AG04449 (cell line): ENCODE measurements around the gene RAB27B.

Source experiments
- CTCF ChIA-PET: fragments of 350-600 bp; formaldehyde crosslinking; extraction: SDS; loops from one replicate; lab custom pipeline; 2021; ENCODE audit warnings: antibody characterized with exemption; lab: Yijun Ruan, JAX
- POLR2A ChIA-PET: fragments of 400-600, 350-600 bp; formaldehyde crosslinking; extraction: SDS; loops from one replicate; lab custom pipeline; 2020; ENCODE audit warnings: antibody characterized with exemption, inconsistent platforms; lab: Yijun Ruan, JAX
- DNase-seq: peaks from one replicate; pipeline ENCODE4 v3.0.0-alpha.2; 2010; ENCODE audit warnings: low read depth, low spot score
- H3K4me3 ChIP-seq: 2 replicates; pipeline ENCODE4 v1.5.1; 2011; ENCODE audit warnings: low read depth, mild to moderate bottlenecking, control low read depth, low read length
- CTCF ChIP-seq: IDR thresholded peaks from one replicate; pipeline ENCODE4 v1.5.1; 2011; ENCODE audit warnings: mild to moderate bottlenecking, moderate library complexity, low read length, control low read depth, inconsistent platforms; ENCODE audit not compliant: insufficient read depth; ENCODE audit errors: missing control alignments

The RAB27B gene

GRCh38 chr18:54828281-54828881 is at the start of gene RAB27B:
Gene RAB27B, plus strand, starts transcription at chr18:54828477. Its CDS starts 49,109 bp downstream, at chr18:54877586.
- CTCF ChIA-PET: no interaction called here
- peak within 1 kb of the TSS; percentile 66 for H3K4me3 ChIP-seq
- POLR2A ChIA-PET: no interaction called here
- TF ChIP-seq CTCF: no peak
- no peak for DNase-seq

- ChIA-PET CTCF (no interaction called here), POLR2A (no interaction called here)
- DNase-seq: no peak
- no peak for TF ChIP-seq CTCF
- H3K4me3 ChIP-seq: no peak overlapping the region
Observed at GRCh38 chr18:54780285-54780861, 47.9 kb upstream of the RAB27B start.

- DNase-seq: no peak
- TF ChIP-seq CTCF: no peak
- H3K4me3 ChIP-seq: no peak overlapping the region
- POLR2A ChIA-PET: no interaction called here
- CTCF ChIA-PET: no interaction called here
Observed at GRCh38 chr18:54780970-54781369, 47.3 kb upstream of the RAB27B start.

- DNase-seq: no peak
- ChIA-PET CTCF (no interaction called here), POLR2A (no interaction called here)
- H3K4me3 ChIP-seq: no peak overlapping the region
- TF ChIP-seq CTCF: no peak
Observed at GRCh38 chr18:54783139-54783538, 45.1 kb upstream of the RAB27B start.

- H3K4me3 ChIP-seq: no peak overlapping the region
- POLR2A ChIA-PET: no interaction called here
- no peak for DNase-seq
- CTCF ChIA-PET: no interaction called here
- TF ChIP-seq CTCF: no peak
Observed at GRCh38 chr18:54786206-54786605, 42.1 kb upstream of the RAB27B start.

GRCh38 chr18:54787121-54787520 is 41.2 kb upstream of the RAB27B start:
- ChIA-PET CTCF (interaction anchor here (1.1 to 1.2 kb wide), 2 partner anchors 9 to 16 kb away, joined by 3 read pairs; no protein-coding TSS in a partner anchor), POLR2A (interaction anchor here (0.8 kb wide), 1 partner anchor 10 kb away, joined by 4 read pairs; no protein-coding TSS in a partner anchor)
- no peak for TF ChIP-seq CTCF
- no peak overlapping the region for H3K4me3 ChIP-seq
- DNase-seq: no peak
